K562 (cell line): Measurements from ENCODE around the gene TBC1D2B. TPM values are rescaled to one million over a fixed set of nuclear protein-coding genes. Genes with fewer than 3 reads are reported as not detected.
A peak's percentile ranks its signal among the peaks of the same experiment; 100 is the strongest.

Experiments used
- ATAC-seq: fragments of 200-7000 bp; cut with Tn5 transposase; 3 replicates; pipeline ENCODE4 v1.9.1; 2020; ENCODE audit warnings: moderate library complexity
- BruUV-seq: library from RNA; stranded (reverse); fragments of 400-500 nt; replicated peaks from 2 replicates; lab custom pipeline; 2021; lab: Mats Ljungman, UMichigan
- CTCF ChIA-PET: fragments of 300-600 bp; formaldehyde crosslinking; extraction: SDS; loops from one replicate; lab custom pipeline; 2021; ENCODE audit warnings: low intra/inter-chr PET ratio; lab: Yijun Ruan, JAX
- POLR2A ChIA-PET: fragments of 300-600, 350-650 bp; sonication (Branson Sonifier 250); formaldehyde crosslinking; extraction: SDS; loops from one replicate; lab custom pipeline; 2021; ENCODE audit warnings: antibody characterized with exemption, inconsistent platforms; lab: Yijun Ruan, JAX
- DNase-seq, 4 experiments: peaks; one replicate each; pipeline versions ENCODE4 v3.0.0 to v3.0.0-alpha.2; 2011 to 2018; ENCODE audit warnings: low spot score in 3 of 4, mixed read lengths in 3 of 4; ENCODE audit errors: extremely low read depth in 1 of 4
- FAIRE-seq: peaks from 2 replicates; lab custom pipeline; 2011; peaks lifted over from hg19 to GRCh38; lab: Jason Lieb, UNC
- H2AFZ ChIP-seq: 2 replicates; pipeline ENCODE4 v1.6.0; 2011; ENCODE audit warnings: low read depth, low read length, control low read depth, inconsistent platforms
- H3K27ac ChIP-seq: fragments of 200-600 bp; 3 replicates; pipeline ENCODE4 v1.8.0; 2011; ENCODE audit warnings: low read depth, mild to moderate bottlenecking, control low read depth, inconsistent platforms, low read length, moderate library complexity, mixed read lengths; ENCODE audit errors: extremely low read depth
- H3K27me3 ChIP-seq, 2 experiments: fragments of 300-600 bp in 1 of 2; 2 replicates in 1 of 2; 3 replicates in 1 of 2; pipeline versions ENCODE4 v1.6.0 to v1.8.0; 2011; ENCODE audit warnings: inconsistent platforms in 2 of 2, low read length in 2 of 2, mild to moderate bottlenecking in 1 of 2, mixed read lengths in 1 of 2, moderate library complexity in 1 of 2; ENCODE audit not compliant: control insufficient read depth in 2 of 2, insufficient read depth in 2 of 2
- H3K36me3 ChIP-seq: fragments of 300-600 bp; 3 replicates; pipeline ENCODE4 v1.8.0; 2011; ENCODE audit warnings: mild to moderate bottlenecking, low read length, inconsistent platforms; ENCODE audit not compliant: control insufficient read depth, insufficient read depth
- H3K4me1 ChIP-seq, 2 experiments: fragments of 200-600 bp in 1 of 2; replicated peaks in 1 of 2; 2 replicates in 1 of 2; 3 replicates in 1 of 2; pipeline versions ENCODE4 v1.5.1 to v1.8.0; 2011; ENCODE audit warnings: inconsistent platforms in 2 of 2, low read length in 2 of 2, mild to moderate bottlenecking in 1 of 2, mixed read lengths in 1 of 2, moderate library complexity in 1 of 2; ENCODE audit not compliant: control insufficient read depth in 2 of 2, insufficient read depth in 2 of 2
- H3K4me2 ChIP-seq: 2 replicates; pipeline ENCODE4 v1.6.1; 2011; ENCODE audit warnings: low read length, control low read depth, inconsistent platforms, mixed read lengths; ENCODE audit not compliant: insufficient read depth
- H3K4me3 ChIP-seq: fragments of 200-600 bp; sonication (generic), shearing (Covaris generic); 2 replicates; pipeline ENCODE4 v1.5.1; 2016; ENCODE audit warnings: control low read depth, inconsistent platforms
- H3K79me2 ChIP-seq: fragments of 200-600 bp; 3 replicates; pipeline ENCODE4 v1.8.0; 2011; ENCODE audit warnings: low read length, inconsistent platforms; ENCODE audit not compliant: control insufficient read depth, insufficient read depth
- H3K9ac ChIP-seq, 2 experiments: 2 replicates each; pipeline versions ENCODE4 v1.6.0 to v1.6.1; 2011; ENCODE audit warnings: low read depth in 2 of 2, low read length in 2 of 2, control low read depth in 1 of 2, inconsistent platforms in 1 of 2, mild to moderate bottlenecking in 1 of 2, mixed read lengths in 1 of 2; ENCODE audit not compliant: insufficient read depth in 1 of 2
- H3K9me1 ChIP-seq: one replicate; pipeline ENCODE4 v1.6.0; 2011; ENCODE audit warnings: inconsistent platforms, mild to moderate bottlenecking, low read length, moderate library complexity; ENCODE audit not compliant: control insufficient read depth, insufficient read depth
- H3K9me3 ChIP-seq: replicated peaks from 2 replicates; pipeline ENCODE4 v1.5.1; 2011; ENCODE audit warnings: low read depth, low read length, inconsistent platforms; ENCODE audit not compliant: control insufficient read depth, insufficient read depth
- H4K20me1 ChIP-seq: replicated peaks from 2 replicates; pipeline ENCODE4 v1.6.1; 2011; ENCODE audit warnings: low read length, inconsistent platforms, mixed read lengths; ENCODE audit not compliant: control insufficient read depth, insufficient read depth
- ATF6 ChIP-seq: sonication (generic); formaldehyde crosslinking; IDR thresholded peaks from 2 replicates; pipeline ENCODE4 v1.4.0; 2020; ENCODE audit warnings: mild to moderate bottlenecking, missing genetic modification reagents
- CHD2 ChIP-seq: IDR thresholded peaks from 2 replicates; pipeline ENCODE4 v1.6.1; 2011; ENCODE audit warnings: low read depth, low read length
- COPS2 ChIP-seq: fragments of 450-650 bp; conservative IDR thresholded peaks from 2 replicates; pipeline ENCODE4 v1.6.1; 2016; ENCODE audit warnings: mild to moderate bottlenecking, moderate library complexity
- GMEB1 ChIP-seq: fragments of 250-450 bp; sonication (Bioruptor Pico); IDR thresholded peaks from 2 replicates; pipeline ENCODE4 v1.4.0; 2020; ENCODE audit warnings: mild to moderate bottlenecking
- MTF1 ChIP-seq: fragments of 250-450 bp; sonication (Bioruptor Pico); IDR thresholded peaks from 2 replicates; pipeline ENCODE4 v1.9.0; 2021; ENCODE audit warnings: moderate library complexity, mild to moderate bottlenecking, inconsistent platforms, borderline replicate concordance
- NFYB ChIP-seq: IDR thresholded peaks from 2 replicates; pipeline ENCODE4 v1.6.1; 2011; ENCODE audit warnings: mild to moderate bottlenecking, moderate library complexity; ENCODE audit not compliant: insufficient read length; ENCODE audit errors: extremely low read depth
- SOX6 ChIP-seq: fragments of 450-650 bp; IDR thresholded peaks from 2 replicates; pipeline ENCODE4 v1.6.1; 2014; ENCODE audit warnings: mild to moderate bottlenecking
- UBTF ChIP-seq, 2 experiments: IDR thresholded peaks; 2 replicates each; pipeline ENCODE4 v1.6.1; 2012; ENCODE audit warnings: improper control_type of control experiment in 2 of 2, low read depth in 2 of 2, low read length in 2 of 2, borderline replicate concordance in 1 of 2
- XRCC3 ChIP-seq: fragments of 450-650 bp; IDR thresholded peaks from 2 replicates; pipeline ENCODE4 v1.6.1; 2017; ENCODE audit warnings: mild to moderate bottlenecking, moderate library complexity
- ZFP91 ChIP-seq: sonication (generic); formaldehyde crosslinking; IDR thresholded peaks from 2 replicates; pipeline ENCODE4 v1.8.0; 2022; ENCODE audit warnings: mild to moderate bottlenecking, missing genetic modification reagents
- ZKSCAN1 ChIP-seq: fragments of 150-350 bp; IDR thresholded peaks from 2 replicates; pipeline ENCODE4 v1.6.1; 2016; ENCODE audit warnings: low read depth, low read length
- ZNF174 ChIP-seq: fragments of 250-450 bp; sonication (Bioruptor Pico); IDR thresholded peaks from 2 replicates; pipeline ENCODE4 v1.4.0; 2020; ENCODE audit warnings: mild to moderate bottlenecking
- ZNF311 ChIP-seq: fragments of 250-450 bp; sonication (Bioruptor Pico); IDR thresholded peaks from 2 replicates; pipeline ENCODE4 v1.4.0; 2020; ENCODE audit warnings: mild to moderate bottlenecking, moderate library complexity
- ZNF551 ChIP-seq: fragments of 250-450 bp; sonication (Bioruptor Pico); IDR thresholded peaks from 2 replicates; pipeline ENCODE4 v1.5.0; 2021; ENCODE audit warnings: mild to moderate bottlenecking, moderate library complexity
- WGBS: fragments of 100-300 bp; shearing (Covaris generic); methylation state at CpG from one replicate; pipeline ENCODE4 v1.1.6; 2016; ENCODE audit warnings: low coverage, mixed read lengths; ENCODE audit not compliant: insufficient coverage; ENCODE audit errors: missing lambda C conversion rate; 5-methylcytosine and 5-hydroxymethylcytosine counted together
- in situ Hi-C: fragments of 300-500 bp; cut with MboI; formaldehyde crosslinking; loops from 4 replicates; pipeline ENCODE4 v1.15.0; 2018; ENCODE audit warnings: inconsistent platforms, mixed read lengths
- intact Hi-C: fragments of 100-400 bp; cut with micrococcal nuclease; formaldehyde crosslinking; loops from 2 replicates; pipeline ENCODE4 v1.14.2; 2022
- polyA plus RNA-seq, 8 experiments: library from polyadenylated mRNA; depleted of rRNA in 4 of 8; stranded (reverse) in 5 of 8; unstranded in 3 of 8; fragments of >200 nt; fragmentation: Nextera tagmentation in 2 of 8; fragmentation: Illumina TruSeq in 1 of 8; extraction: Ambion mirVana in 2 of 8; extraction: Trizol in 1 of 8; gene quantifications; 2 replicates each; pipeline versions ENCODE4 v1.2.1 to v1.2.3, GENCODE V29; 2011 to 2014; ENCODE audit warnings: inconsistent platforms in 1 of 8, missing spikeins in 1 of 8
- total RNA-seq, 7 experiments: library from RNA; depleted of rRNA in 6 of 7; stranded (reverse); fragments of >200 nt in 6 of 7; fragmentation: Illumina TruSeq in 2 of 7; extraction: Trizol in 2 of 7; gene quantifications; 2 replicates each; pipeline versions ENCODE4 v1.2.1 to v1.2.3, GENCODE V29; 2011 to 2021; ENCODE audit warnings: low replicate concordance in 1 of 7

The TBC1D2B gene
- total and polyA plus RNA-seq, 9 of the 15 experiments (the other 6 are each of a cell fraction or from before 2014, with no cell fraction given), result 0.15 to 16.3 (median 8.9) TPM

GRCh38 chr15:78102741-78103140 is 25.2 kb upstream of the TBC1D2B start:
- no peak overlapping the region for H3K27ac ChIP-seq
- H3K4me2 ChIP-seq, result no peak overlapping the region
- H3K9me3 ChIP-seq, result no peaks in the 10 kb centered on the region
- WGBS, result 20% methylated on average over 6 of the region's 6 CpGs
- no peak overlapping the region for H3K4me3 ChIP-seq
- no peaks in the 10 kb centered on the region for H3K36me3 ChIP-seq
- no peaks in the 10 kb centered on the region for H3K79me2 ChIP-seq
- H4K20me1 ChIP-seq, result peaks cover 6% of the 10 kb centered on the region; the same call in 1 of the 2 replicates
- peak overlapping the region in 1 of 2 experiments; percentile 58; a peak in 1 of 4 replicates for H3K9ac ChIP-seq
- no peak for DNase-seq
- no peaks in the 10 kb centered on the region for H3K9me1 ChIP-seq
- in situ Hi-C loops, result no loop called here
- no peak; the same call in 2 of the 3 replicates for ATAC-seq
- POLR2A ChIA-PET, result interaction anchor here (1.3 kb wide), 1 partner anchor 9 kb away, joined by 4 read pairs; no protein-coding TSS in a partner anchor
- H3K4me1 ChIP-seq, result peaks cover 0 to 6% of the 10 kb centered on the region in 2 experiments; a peak in 2 of 5 replicates
- intact Hi-C loops, result no loop called here
- H3K27me3 ChIP-seq, result peaks cover 0 to 8% of the 10 kb centered on the region in 2 experiments; a peak in 3 of 5 replicates
- CTCF ChIA-PET, result no interaction called here
- no peak overlapping the region for H2AFZ ChIP-seq
- FAIRE-seq, result no peak
- BruUV-seq, result no TSS peak
- TF ChIP-seq COPS2 (no peak), ZNF311 (CRISPR knock-in tag) (no peak), GMEB1 (no peak), SOX6 (no peak), XRCC3 (no peak), ZFP91 (CRISPR knock-in tag) (no peak), ZKSCAN1 (no peak), NFYB (no peak), ZNF174 (no peak), UBTF (IDR thresholded peaks at IDR 0.05; ENCODE audit: borderline replicate concordance in 1 of 2, low read depth in 2 of 2, low read length in 2 of 2) (no peak), ZNF551 (CRISPR knock-in tag) (no peak), ATF6 (CRISPR knock-in tag) (no peak), MTF1 (CRISPR knock-in tag) (no peak), CHD2 (no peak)
